ENCODE measurements around the gene STYXL2. TPM values are rescaled to one million over a fixed set of nuclear protein-coding genes. Genes with fewer than 3 reads are reported as not detected.

STYXL2 gene
- total RNA-seq, 1 donor from 2014 or later, result 3.1 TPM

DNA sequence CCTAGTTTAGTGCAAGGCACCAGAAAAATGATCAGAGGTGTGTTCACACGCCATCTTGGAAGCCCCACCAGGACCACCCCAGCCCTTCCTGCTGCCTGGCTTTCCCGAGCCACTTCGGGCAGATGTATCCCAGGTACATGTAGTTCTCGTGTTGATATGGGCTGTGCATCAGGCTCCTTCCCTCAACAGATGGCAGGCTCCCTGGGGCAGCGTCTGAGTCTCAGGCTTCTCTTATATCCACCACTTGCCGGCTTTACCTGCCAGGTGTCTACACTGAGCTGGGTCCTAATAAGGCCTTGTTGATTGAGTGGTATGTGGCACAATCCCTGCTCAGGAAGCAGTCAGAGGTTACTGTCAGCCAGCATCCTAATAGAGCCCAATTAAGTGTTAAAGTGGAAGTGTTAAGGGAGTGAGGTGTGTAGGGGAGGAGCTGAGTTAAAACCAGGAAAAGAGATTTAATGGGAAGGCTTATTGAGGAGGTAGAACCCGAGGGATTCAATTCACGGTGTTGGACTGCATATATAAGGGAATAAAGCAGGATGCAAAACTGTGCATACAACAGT lies 12.2 kb upstream of the STYXL2 start:
- no peak for DNase-seq (ENCODE audit: low spot score)

- peak; percentile 77 for DNase-seq (ENCODE audit: low spot score)
Measured at GRCh38 chr1:167082511-167083027, 11.3 kb upstream of the STYXL2 start.

GRCh38 chr1:167083066-167083665 lies 10.7 kb upstream of the STYXL2 start:
- DNase-seq (ENCODE audit: low spot score), result no peak

DNA sequence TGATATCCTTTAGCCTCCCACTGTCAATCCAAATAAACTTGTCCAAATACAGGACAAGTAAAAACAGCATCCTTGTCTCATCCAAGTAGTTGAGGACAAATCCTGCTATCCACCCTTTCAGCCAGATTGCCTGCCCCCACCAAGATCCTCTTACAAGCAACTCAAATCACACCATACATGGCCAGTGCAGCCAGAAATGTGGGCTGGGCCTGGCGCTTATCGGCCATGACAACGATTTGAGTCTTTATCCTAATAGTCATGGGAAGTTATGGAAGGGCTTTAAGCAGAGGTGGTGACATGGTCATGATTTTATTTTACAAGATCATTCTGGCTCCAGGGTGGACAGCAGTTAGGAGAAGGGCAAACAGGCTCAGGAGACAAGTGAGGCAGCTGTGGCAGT lies 10.0 kb upstream of the STYXL2 start:
- no peak for DNase-seq (ENCODE audit: low spot score)

GRCh38 chr1:167084757-167085156 lies 9.1 kb upstream of the STYXL2 start:
- no peak for DNase-seq (ENCODE audit: low spot score)

DNA sequence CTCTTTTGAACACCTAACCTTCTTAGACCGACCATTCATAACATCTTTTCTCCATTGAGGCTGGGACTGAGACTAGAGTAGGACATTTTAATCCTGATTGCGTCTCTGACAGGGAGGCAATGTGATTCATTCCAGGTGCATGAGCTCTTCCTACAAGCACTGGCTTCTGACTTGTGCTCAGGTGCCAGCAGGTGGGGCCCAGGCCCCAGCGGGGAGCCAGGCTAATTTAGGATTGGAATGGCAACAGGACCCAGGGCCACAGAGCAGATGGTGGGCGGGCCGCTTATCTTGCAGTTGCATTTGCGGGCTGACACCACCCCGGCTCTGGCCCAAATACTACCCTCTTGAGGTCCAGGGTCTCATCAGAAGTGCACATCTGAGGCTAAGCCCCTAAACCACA lies 7.8 kb upstream of the STYXL2 start:
- DNase-seq (ENCODE audit: low spot score), result no peak

DNA sequence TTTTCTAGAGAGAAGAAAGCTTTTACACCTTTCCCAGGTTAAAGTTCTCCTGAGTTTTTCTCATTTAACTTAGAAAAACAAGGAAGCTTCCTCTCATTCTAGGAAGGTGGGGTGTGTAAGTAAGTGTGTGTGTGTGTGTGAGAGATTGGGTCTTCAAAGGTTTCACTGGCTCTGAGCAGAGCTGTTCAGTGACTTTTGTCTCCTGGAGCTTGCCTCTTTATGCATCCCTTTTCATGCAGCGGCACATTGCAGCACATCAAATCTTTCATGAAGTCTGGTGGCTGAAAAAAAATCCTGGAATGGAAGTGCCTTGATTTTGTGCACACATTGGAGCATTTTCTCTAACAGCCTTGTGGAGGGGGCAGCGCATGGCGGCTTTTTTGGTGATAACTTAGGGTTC lies 7.1 kb upstream of the STYXL2 start:
- no peak for DNase-seq (ENCODE audit: low spot score)

DNA sequence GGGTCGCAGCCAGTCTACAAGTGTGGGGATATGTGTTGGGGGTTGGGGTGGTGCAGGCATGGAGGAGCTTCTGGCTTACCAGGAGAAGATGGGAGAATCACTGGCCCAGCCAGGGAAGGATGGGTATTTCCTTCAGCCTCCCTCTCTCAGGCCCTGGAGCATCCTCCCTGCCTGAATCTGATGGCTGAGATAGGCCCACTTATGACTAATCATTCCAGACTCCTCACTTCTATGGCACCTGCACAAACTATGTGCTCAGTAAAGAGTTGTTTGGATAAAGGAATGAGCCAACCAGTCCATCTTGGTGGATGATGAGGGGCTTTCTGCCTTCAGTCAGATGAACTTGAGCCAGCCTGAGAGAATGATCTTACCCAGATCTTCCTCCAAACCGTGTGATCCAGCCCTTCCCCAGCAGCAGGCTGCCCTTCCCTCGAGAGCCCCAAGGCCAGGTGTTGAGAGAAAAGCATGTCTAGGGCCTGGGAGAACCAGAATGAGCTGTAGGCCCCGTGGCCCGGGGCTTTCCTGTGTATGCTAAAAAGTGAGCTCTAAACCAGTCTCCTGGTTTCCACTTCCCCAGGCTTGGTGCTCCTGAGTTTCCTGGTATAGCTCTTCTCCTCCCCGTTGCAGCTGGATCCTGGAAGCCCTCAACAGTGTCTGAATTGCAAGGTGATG lies 5.0 kb upstream of the STYXL2 start:
- no peak for DNase-seq (ENCODE audit: low spot score)

DNA sequence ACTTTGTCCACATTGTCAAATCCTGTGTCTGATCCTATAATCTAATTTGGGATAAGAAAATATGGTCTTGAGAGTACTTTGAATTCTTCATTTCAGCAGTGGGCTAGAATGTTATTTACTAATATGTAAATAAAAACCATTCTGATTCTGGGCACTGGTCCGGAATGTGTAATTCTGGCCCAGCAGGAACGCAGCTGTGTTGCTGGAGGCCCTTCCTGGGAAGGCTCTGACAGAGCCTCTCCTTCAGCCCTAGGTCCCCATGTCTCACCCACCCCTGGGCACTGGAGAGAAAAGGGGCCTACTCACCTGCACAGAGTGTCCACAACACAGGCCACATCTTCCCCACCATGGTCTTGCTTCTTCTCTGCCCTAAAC lies 3.9 kb upstream of the STYXL2 start:
- no peak for DNase-seq (ENCODE audit: low spot score)

DNA sequence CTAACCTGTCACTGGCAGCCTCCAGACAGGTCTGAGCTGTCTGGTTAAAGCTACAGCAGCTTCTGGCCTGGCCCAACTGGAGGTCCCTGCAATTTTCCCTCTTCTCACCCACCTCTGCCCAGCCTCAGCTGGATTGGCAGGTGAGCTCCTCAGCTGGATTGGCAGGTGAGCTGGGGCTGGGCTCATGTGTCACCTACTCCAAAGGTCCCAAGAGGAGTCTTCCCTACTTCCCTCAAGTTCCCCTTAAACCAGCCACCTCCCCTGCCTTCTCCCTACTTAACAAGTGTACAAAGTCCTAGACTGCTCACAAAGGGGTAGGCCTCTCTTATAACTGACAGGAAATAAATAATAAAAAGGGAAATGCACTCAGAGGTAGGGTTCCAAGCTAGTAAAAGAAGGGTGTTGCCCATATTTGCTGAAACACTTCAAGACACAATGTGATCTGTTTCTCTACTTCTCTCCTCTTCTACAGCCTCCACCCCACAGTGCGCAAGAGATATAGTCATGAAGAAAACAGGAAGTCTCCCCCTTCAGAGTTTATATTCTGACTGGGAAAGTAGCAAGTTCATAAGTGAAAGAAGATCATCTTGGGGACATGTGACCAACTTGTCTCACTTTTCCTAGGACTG lies 3.4 kb upstream of the STYXL2 start, which contains the start of gene GPA33:
GPA33 (minus strand) TSS at position 64 of the 629 bp plus-strand sequence. CDS start 90 bp downstream, outside the sequence.
- no peak for DNase-seq (ENCODE audit: low spot score)

DNA sequence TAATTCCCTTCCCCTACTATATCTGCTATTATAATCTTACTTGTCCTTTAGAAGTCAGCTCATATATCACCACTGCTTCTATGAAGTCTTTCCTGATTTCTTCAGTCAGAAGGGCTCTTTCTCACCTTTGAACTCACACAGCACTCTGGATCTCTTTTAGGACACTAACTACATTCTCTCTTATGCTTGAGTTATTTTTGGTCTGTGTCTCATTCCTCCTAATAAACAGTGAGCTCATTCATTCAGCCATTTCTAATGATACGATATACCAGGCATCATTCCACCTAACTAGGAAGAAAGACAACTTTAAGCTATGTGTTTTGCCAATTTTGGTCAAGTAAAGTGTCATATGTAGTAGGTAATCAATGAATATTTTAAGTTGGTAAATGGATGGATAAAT lies 1.2 kb upstream of the STYXL2 start:
- DNase-seq (ENCODE audit: low spot score), result no peak

- no peak for DNase-seq (ENCODE audit: low spot score)
Measured at GRCh38 chr1:167094690-167095089, 815 bp downstream of the STYXL2 start.

- no peak for DNase-seq (ENCODE audit: low spot score)
Measured at GRCh38 chr1:167095368-167095767, 1.5 kb downstream of the STYXL2 start.

DNA sequence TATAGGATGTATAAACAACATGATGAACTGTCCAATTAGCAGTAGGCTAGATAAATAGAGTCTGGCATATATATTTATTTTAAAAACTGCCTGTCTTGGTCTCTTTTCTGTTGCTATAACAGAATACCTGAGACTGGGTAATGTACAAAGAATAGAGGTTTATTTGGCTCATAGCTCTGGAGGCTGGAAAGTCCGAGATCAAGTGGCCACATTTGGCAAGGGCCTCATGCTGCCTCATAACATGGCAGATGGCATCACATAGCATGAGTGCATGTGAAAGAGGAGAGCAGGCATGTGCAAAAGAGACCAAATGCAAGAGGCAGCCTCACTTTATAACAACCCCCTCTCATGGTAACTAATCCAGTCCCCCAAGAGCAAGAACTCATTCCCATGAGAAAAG lies 6.0 kb downstream of the STYXL2 start:
- DNase-seq (ENCODE audit: low spot score), result no peak

DNA sequence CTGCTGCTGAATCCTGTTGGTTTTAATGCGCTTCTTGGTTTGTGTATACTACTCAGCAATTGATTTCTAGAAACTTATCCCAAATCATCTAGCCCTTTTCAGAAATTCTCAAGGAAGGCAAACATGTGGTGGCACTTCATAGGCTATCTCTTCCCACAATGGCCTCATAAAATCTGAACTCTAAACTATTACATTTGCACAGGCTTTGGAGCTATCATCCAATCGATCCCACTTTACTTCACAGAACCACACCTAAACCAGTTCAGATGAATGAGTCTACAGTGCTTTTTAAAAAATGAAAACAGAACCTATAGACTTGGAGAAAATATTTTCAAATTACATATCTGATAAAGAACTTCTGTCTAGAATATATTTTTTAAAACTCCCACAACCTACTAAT lies 6.9 kb downstream of the STYXL2 start:
- DNase-seq (ENCODE audit: low spot score), result no peak

GRCh38 chr1:167101754-167102153 lies 7.9 kb downstream of the STYXL2 start:
- DNase-seq (ENCODE audit: low spot score), result no peak

GRCh38 chr1:167102906-167103573 lies 9.2 kb downstream of the STYXL2 start:
- DNase-seq (ENCODE audit: low spot score), result no peak

DNA sequence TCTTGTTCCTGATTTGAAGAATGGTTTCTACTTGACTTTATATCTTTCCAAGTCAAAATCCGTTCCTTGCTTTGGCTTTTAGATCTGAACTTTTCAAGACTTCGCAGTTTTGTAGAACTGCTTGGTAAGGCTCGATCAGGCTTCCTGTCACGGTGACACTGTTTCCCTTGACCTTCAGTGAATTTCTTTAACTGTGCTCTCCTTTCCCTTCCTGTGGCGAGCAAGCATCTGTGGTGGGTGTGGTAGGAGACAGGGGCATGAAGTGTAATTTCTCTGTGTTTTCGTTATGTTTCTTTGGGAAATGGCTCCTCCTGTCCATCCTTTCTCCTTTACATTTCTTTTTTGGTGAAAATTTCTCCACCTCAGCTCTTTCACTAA lies 10.4 kb downstream of the STYXL2 start:
- no peak for DNase-seq (ENCODE audit: low spot score)

DNA sequence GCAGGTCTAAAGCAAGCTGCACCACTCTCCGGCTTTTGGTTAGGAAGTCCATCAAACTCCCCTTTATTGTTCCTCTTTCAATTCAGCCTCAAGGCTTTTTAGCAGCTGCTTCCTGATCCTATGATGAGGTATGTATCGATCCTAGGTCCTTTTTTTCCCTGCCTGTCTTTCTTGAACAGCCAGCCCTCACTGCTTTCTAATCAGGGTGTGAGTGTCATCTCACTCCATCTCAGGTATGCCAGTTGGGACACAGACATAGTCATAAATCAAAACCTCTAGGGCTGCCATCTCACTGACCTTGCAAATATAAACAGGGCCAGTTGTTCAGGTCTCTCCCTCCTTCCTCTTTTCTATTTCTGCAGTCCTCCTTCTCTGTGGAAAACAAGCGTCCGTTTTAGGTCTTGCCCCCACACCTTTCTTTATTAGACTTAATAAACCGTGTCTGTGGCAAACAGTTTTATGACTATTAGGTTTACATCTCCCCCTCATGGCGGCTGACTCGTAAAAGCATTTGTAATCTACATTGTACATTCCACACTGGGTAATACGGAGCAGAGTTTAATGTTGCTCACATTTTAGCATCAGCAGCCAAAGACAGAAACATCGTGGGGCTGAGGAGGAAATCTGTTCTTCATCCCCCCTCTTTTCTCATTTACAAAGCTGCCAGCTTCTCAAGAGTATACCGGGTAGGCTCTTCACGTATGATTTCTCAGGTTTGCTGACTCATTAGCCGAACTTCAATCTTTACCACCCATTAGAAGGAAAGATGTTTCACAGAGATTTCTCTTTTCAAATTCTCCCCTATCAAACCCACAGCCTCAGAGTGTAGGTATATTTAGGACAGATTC lies 11.6 kb downstream of the STYXL2 start:
- DNase-seq (ENCODE audit: low spot score), result no peak

- no peak for DNase-seq (ENCODE audit: low spot score)
Measured at GRCh38 chr1:167106119-167106461, 12.2 kb downstream of the STYXL2 start.

DNA sequence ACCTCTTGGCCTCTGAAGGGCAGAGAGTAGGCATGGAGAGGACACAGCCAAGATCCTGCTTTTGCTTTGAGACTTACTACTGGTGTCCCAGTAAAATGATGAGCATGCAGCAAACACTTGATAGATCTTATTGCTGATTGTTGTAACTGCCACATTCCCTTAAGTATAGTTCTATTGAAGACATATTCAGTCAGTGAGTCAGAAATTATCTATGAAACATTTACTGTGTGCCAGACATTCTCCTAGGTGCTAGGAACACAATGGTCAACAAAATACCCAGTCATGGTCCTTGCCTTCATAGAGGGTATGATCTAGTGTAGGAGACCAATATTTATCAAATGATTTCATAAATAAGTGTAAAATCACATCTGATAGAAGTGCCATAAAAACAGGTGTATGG lies 13.6 kb downstream of the STYXL2 start:
- DNase-seq (ENCODE audit: low spot score), result no peak

Data from mucosa of gallbladder (tissue), 1 donor.